Prostate gland (tissue), 2 donors: ENCODE measurements around the gene UGT2B7. TPM values are rescaled to one million over a fixed set of nuclear protein-coding genes. Genes with fewer than 3 reads are reported as not detected.

ENCODE experiments used
- DNase-seq: peaks from one replicate; pipeline ENCODE4 v3.0.0-alpha.2; 2019; ENCODE audit warnings: low spot score
- H3K27ac ChIP-seq, 2 donors: fragments of 200-600 bp; sonication (generic); 2 replicates each; pipeline ENCODE4 v1.5.1; 2017 to 2019
- H3K27me3 ChIP-seq: fragments of 200-600 bp; sonication (generic); replicated peaks from 2 replicates; pipeline ENCODE4 v1.5.1; 2019; ENCODE audit not compliant: insufficient read depth
- H3K36me3 ChIP-seq, 2 donors: fragments of 200-600 bp; sonication (generic); 1 replicate in 1 of 2; 2 replicates in 1 of 2; pipeline versions ENCODE4 v1.5.1 to v1.8.1; 2017 to 2019
- H3K4me1 ChIP-seq: fragments of 200-600 bp; sonication (generic); replicated peaks from 2 replicates; pipeline ENCODE4 v1.5.1; 2019
- H3K4me3 ChIP-seq, 2 donors: fragments of 200-600 bp; sonication (generic); 2 replicates each; pipeline ENCODE4 v1.5.1; 2017 to 2019
- H3K9me3 ChIP-seq: fragments of 200-600 bp; sonication (generic); 2 replicates; pipeline ENCODE4 v1.5.1; 2017
- POLR2A ChIP-seq: fragments of 450-650 bp; IDR thresholded peaks from one replicate; pipeline ENCODE4 v1.6.1; 2016; ENCODE audit warnings: antibody characterized with exemption, mild to moderate bottlenecking
- POLR2AphosphoS5 ChIP-seq: sonication (generic); formaldehyde crosslinking; IDR thresholded peaks from one replicate; pipeline ENCODE4 v1.6.1; 2017; ENCODE audit warnings: antibody characterized with exemption
- WGBS: methylation state at CpG from one replicate; pipeline ENCODE4 v1.1.5; 2018; 5-methylcytosine and 5-hydroxymethylcytosine counted together
- intact Hi-C: fragments of 100-400 bp; cut with DNase I; formaldehyde crosslinking; loops from one replicate; pipeline ENCODE4 v1.14.2; 2022
- total RNA-seq, 2 donors: library from RNA; depleted of rRNA; stranded (reverse); fragments of >200 nt; gene quantifications; one replicate each; pipeline ENCODE4 v1.1.0, GENCODE V29; 2016
- TF ChIP-seq, protein P1 (sequence below), 4 experiments: fragments of 200-600 bp in 2 of 4; fragments of 450-650 bp in 2 of 4; sonication (generic) in 2 of 4; IDR thresholded peaks; 1 replicate in 3 of 4; 2 replicates in 1 of 4; pipeline ENCODE4 v1.5.1; 2016 to 2019; ENCODE audit warnings: antibody characterized with exemption in 4 of 4, mild to moderate bottlenecking in 2 of 4, moderate library complexity in 2 of 4

UGT2B7 gene
- total RNA-seq, 2 donors from 2014 or later, result not detected

DNA sequence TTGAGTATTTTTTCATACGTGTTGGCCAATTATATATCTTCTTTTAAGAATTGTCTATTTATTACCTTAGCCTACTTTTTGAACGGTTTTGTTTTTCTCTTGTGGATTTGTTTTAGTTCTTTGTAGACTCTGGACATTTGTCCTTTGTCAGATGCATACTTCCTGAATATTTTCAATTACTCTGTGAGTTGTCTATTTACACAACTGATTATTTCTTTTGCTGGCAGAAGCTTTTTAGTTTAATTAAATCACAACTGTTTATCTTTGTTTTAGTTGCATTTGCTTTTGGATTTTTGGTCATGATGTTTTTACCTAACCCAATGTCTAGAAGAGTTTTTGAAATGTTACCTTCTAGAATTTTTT, 19.6 kb downstream of the UGT2B7 start:
- Histone ChIP-seq H3K4me3 (no peak overlapping the region), H3K27me3 (no peaks in the 10 kb centered on the region), H3K36me3 (no peaks in the 10 kb centered on the region), H3K27ac (no peak overlapping the region), H3K4me1 (no peaks in the 10 kb centered on the region), H3K9me3 (no peaks in the 10 kb centered on the region)
- no peak for DNase-seq
- TF ChIP-seq, protein P1, sequence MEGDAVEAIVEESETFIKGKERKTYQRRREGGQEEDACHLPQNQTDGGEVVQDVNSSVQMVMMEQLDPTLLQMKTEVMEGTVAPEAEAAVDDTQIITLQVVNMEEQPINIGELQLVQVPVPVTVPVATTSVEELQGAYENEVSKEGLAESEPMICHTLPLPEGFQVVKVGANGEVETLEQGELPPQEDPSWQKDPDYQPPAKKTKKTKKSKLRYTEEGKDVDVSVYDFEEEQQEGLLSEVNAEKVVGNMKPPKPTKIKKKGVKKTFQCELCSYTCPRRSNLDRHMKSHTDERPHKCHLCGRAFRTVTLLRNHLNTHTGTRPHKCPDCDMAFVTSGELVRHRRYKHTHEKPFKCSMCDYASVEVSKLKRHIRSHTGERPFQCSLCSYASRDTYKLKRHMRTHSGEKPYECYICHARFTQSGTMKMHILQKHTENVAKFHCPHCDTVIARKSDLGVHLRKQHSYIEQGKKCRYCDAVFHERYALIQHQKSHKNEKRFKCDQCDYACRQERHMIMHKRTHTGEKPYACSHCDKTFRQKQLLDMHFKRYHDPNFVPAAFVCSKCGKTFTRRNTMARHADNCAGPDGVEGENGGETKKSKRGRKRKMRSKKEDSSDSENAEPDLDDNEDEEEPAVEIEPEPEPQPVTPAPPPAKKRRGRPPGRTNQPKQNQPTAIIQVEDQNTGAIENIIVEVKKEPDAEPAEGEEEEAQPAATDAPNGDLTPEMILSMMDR (IDR thresholded peaks at IDR 0.05), result no peak
- no peak for TF ChIP-seq POLR2A
- TF ChIP-seq POLR2AphosphoS5, result no peak
- WGBS, result 58% methylated on average over 2 of the region's 2 CpGs
- intact Hi-C loops, result no loop called here

DNA sequence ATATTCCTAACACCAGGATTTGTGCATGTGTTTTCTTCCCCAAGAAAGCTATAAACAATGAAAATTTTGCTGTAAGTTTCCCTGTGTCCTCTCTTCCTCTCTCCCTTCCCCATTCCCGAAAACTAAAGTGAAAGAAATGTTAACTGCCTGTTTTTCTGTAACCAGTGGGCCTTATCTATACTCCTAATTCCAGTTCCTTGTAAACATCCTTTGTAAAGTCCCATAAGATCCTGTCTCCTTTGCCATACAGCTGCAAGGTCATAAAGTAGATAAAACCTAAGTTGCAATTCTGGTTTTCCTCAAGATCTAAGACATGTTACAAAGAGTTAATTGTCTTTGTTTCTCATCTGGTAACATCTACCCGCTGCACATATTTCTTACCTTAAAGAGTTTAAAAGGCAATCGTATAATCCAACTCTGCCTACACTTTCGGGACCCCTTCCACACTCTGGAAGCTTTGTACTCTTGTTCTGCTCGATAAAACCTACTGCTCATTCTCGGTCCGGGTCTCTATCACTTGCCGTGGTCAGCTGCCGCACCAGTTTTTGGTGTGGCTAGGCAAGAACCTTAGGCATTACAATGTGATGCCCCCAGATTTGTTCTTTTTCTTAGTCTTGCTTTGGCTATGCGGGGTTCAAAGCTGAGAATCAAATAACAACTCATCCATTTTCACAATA, 20.5 kb downstream of the UGT2B7 start:
- Histone ChIP-seq H3K4me1 (no peaks in the 10 kb centered on the region), H3K4me3 (no peak overlapping the region), H3K9me3 (no peaks in the 10 kb centered on the region), H3K36me3 (no peaks in the 10 kb centered on the region), H3K27ac (no peak overlapping the region), H3K27me3 (no peaks in the 10 kb centered on the region)
- 52% methylated on average over 10 of the region's 10 CpGs for WGBS
- intact Hi-C loops, result no loop called here
- TF ChIP-seq POLR2AphosphoS5 (no peak), POLR2A (no peak)
- TF ChIP-seq, protein P1 (IDR thresholded peaks at IDR 0.05), result no peak
- DNase-seq, result no peak

DNA sequence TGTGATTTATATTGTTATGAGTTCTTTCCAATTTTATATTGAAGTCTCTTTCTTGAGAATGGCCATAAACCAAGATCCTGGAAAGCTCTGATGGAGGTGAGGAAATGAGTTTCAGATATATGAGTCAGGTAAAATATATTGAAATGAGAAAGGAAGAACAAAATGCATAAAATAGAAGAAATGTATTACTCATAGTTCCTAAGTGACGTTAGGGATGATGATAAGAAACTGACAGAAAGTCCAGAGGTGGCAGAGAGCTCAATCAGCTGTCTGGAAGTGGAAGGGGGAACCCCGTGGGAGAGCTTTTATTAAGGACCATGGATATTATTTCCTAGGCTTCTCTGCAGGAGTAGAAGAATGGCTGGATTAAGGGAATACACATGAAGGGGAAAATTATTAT, 24.6 kb downstream of the UGT2B7 start:
- intact Hi-C loops, result no loop called here
- no peak overlapping the region for H3K4me3 ChIP-seq
- no peaks in the 10 kb centered on the region for H3K4me1 ChIP-seq
- H3K9me3 ChIP-seq, result no peaks in the 10 kb centered on the region
- H3K27ac ChIP-seq, result no peak overlapping the region
- no peak for DNase-seq
- H3K27me3 ChIP-seq, result no peaks in the 10 kb centered on the region
- no peaks in the 10 kb centered on the region for H3K36me3 ChIP-seq
- 81% methylated on average over 2 of the region's 2 CpGs for whole genome bisulfite sequencing
- TF ChIP-seq, protein P1 (IDR thresholded peaks at IDR 0.05), result no peak
- TF ChIP-seq POLR2A (no peak), POLR2AphosphoS5 (no peak)

DNA sequence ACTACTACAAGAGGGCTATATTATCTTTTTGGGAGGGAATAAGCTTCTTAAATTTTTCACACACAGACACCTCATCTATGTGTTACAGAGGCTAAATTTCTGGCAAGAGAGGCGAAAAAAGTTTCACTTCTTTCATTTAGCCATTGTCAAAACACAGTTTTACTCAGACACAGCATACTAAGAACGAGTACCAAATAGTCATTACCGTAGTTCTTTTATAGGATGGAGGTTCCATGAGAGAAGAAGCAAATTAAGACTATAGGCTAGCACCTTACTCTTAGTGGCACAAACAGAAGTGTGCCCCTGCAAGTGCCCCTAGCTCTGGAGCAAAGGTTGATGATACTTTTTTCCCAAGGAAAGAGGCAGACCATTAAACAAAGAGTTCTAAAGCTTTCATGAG, 26.2 kb downstream of the UGT2B7 start:
- intact Hi-C loops, result no loop called here
- Histone ChIP-seq H3K4me1 (no peaks in the 10 kb centered on the region), H3K27me3 (no peaks in the 10 kb centered on the region), H3K27ac (no peak overlapping the region), H3K4me3 (no peak overlapping the region), H3K36me3 (no peaks in the 10 kb centered on the region), H3K9me3 (no peaks in the 10 kb centered on the region)
- no peak for DNase-seq
- 80% methylated on average over 3 of the region's 3 CpGs for WGBS
- TF ChIP-seq POLR2A (no peak), POLR2AphosphoS5 (no peak)
- TF ChIP-seq, protein P1 (IDR thresholded peaks at IDR 0.05), result no peak

DNA sequence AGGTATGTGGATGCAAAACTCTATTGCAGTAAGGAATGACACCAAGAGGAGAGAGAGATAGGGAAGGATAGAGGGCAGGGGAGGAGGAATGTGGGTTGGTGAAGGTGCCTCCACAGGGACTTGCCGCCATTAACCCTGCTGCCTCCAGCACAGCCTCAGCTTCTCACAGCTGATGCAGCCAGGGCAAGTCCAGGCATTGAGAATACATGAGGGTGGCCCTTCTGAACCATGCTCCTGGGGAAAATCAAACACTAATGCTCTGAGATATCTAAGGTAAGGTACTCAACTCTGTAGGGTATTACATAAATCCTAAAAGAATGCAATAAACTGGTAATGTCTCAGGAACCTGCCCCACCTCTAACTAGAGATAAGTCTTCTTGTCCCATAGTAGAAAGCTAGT, 28.7 kb downstream of the UGT2B7 start:
- Histone ChIP-seq H3K9me3 (no peaks in the 10 kb centered on the region), H3K4me1 (no peaks in the 10 kb centered on the region), H3K36me3 (no peaks in the 10 kb centered on the region), H3K27me3 (no peaks in the 10 kb centered on the region), H3K27ac (no peak overlapping the region), H3K4me3 (no peak overlapping the region)
- TF ChIP-seq, protein P1 (IDR thresholded peaks at IDR 0.05), result no peak
- 75% methylated on average over 1 of the region's 1 CpG for WGBS
- intact Hi-C loops, result no loop called here
- no peak for DNase-seq
